HG02884 (cell line): Measurements from ENCODE around the gene PANX1.
"Not testable (repeated sequence)": the region's sequence is repeated elsewhere in the genome, so short reads cannot be mapped to it uniquely, and the experiment has no call there.

ENCODE experiments used
- ATAC-seq: cut with Tn5 transposase; IDR thresholded peaks from one replicate; pipeline ENCODE4 v1.9.1; 2021; ENCODE audit warnings: mild to moderate bottlenecking, moderate library complexity; ENCODE audit not compliant: unreplicated experiment

The PANX1 gene

GRCh38 chr11:94149431-94150017 is 20.9 kb downstream of the PANX1 start:
- ATAC-seq, result no peak

- no peak for ATAC-seq
These were observed 21.4 kb downstream of the PANX1 start for GRCh38 chr11:94150056-94150455.

GRCh38 chr11:94150704-94151685 is 22.4 kb downstream of the PANX1 start:
- ATAC-seq, result no peak

GRCh38 chr11:94151903-94152677 is 23.4 kb downstream of the PANX1 start:
- no peak for ATAC-seq

GRCh38 chr11:94152678-94153065 is 24.0 kb downstream of the PANX1 start:
- ATAC-seq, result no peak

GRCh38 chr11:94153320-94153719 is 24.7 kb downstream of the PANX1 start:
- ATAC-seq, result no peak

GRCh38 chr11:94154095-94154856 is 25.6 kb downstream of the PANX1 start:
- ATAC-seq, result no peak

GRCh38 chr11:94157339-94157738 is 28.7 kb downstream of the PANX1 start:
- ATAC-seq, result not testable (repeated sequence)

- ATAC-seq, result no peak
These were observed 40.2 kb downstream of the PANX1 start for GRCh38 chr11:94168882-94169281.

- ATAC-seq, result no peak
These were observed 40.9 kb downstream of the PANX1 start for GRCh38 chr11:94169516-94169915.

- no peak for ATAC-seq
These were observed 41.4 kb downstream of the PANX1 start for GRCh38 chr11:94169930-94170545.

- no peak for ATAC-seq
These were observed 42.3 kb downstream of the PANX1 start for GRCh38 chr11:94170953-94171352.

GRCh38 chr11:94171693-94172440 is 43.2 kb downstream of the PANX1 start:
- ATAC-seq, result peak; percentile 61

- ATAC-seq, result no peak
These were observed 46.9 kb downstream of the PANX1 start for GRCh38 chr11:94175535-94175934.

GRCh38 chr11:94178331-94178730 is 49.7 kb downstream of the PANX1 start:
- ATAC-seq, result no peak

GRCh38 chr11:94179696-94180095 is 51.1 kb downstream of the PANX1 start:
- no peak for ATAC-seq

GRCh38 chr11:94181526-94181925 is 52.9 kb downstream of the PANX1 start:
- ATAC-seq, result no peak

- ATAC-seq, result no peak
These were observed 53.3 kb downstream of the PANX1 start for GRCh38 chr11:94181943-94182342.

- no peak for ATAC-seq
These were observed 54.7 kb downstream of the PANX1 start for GRCh38 chr11:94183251-94183885.
